HCT116 (cell line): ENCODE data around the gene MX2. TPM values are rescaled to one million over a fixed set of nuclear protein-coding genes. Genes with fewer than 3 reads are reported as not detected.

Experiments
- ATAC-seq: fragments of 200-7000 bp; cut with Tn5 transposase; 2 replicates; pipeline ENCODE4 v1.9.1; 2020; ENCODE audit warnings: mild to moderate bottlenecking, moderate library complexity
- BruUV-seq: library from RNA; stranded (reverse); fragments of 400-500 nt; replicated peaks from 2 replicates; lab custom pipeline; 2021; lab: Mats Ljungman, UMichigan
- CTCF ChIA-PET: fragments of 300-600 bp; sonication (Branson Sonifier 250); formaldehyde crosslinking; loops from one replicate; lab custom pipeline; 2021; ENCODE audit warnings: antibody characterized with exemption; lab: Charles Lee
- POLR2A ChIA-PET: fragments of 300-600, 350-600 bp; sonication (Branson Sonifier 250); formaldehyde crosslinking; loops from one replicate; lab custom pipeline; 2021; ENCODE audit warnings: antibody characterized with exemption; lab: Charles Lee
- RAD21 ChIA-PET, 2 experiments: fragments of 300-600 bp; sonication (Branson Sonifier 250); formaldehyde crosslinking; loops; one replicate each; lab custom pipeline; 2023; ENCODE audit warnings: low total read pairs in 2 of 2; ENCODE audit not compliant: uncharacterized antibody in 2 of 2, unreplicated experiment in 2 of 2, low non-redundant PET in 1 of 2; lab: Charles Lee
- DNase-seq: peaks from one replicate; pipeline ENCODE4 v3.0.0-alpha.2; 2010; ENCODE audit warnings: low read depth, low spot score
- H2AFZ ChIP-seq: fragments of 200-600 bp; shearing (Covaris generic), sonication (generic); 2 replicates; pipeline ENCODE4 v1.6.1; 2017; ENCODE audit warnings: low read depth, mixed run types, mixed read lengths, antibody characterized with exemption, low read length; ENCODE audit not compliant: poor library complexity, severe bottlenecking
- H3K27ac ChIP-seq: 2 replicates; pipeline ENCODE4 v1.5.1; 2012; ENCODE audit warnings: low read depth, low read length
- H3K27me3 ChIP-seq: fragments of 200-600 bp; sonication (generic); 2 replicates; pipeline ENCODE4 v1.6.1; 2016; ENCODE audit warnings: mixed run types, low read length, mixed read lengths; ENCODE audit not compliant: insufficient read depth
- H3K36me3 ChIP-seq, 2 experiments: fragments of 200-500 bp in 1 of 2; fragments of 200-600 bp in 1 of 2; sonication (Bioruptor generic) in 1 of 2; sonication (generic) in 1 of 2; 2 replicates each; pipeline versions ENCODE4 v1.5.1 to v1.6.1; 2014 to 2016; ENCODE audit warnings: low read length in 2 of 2, inconsistent platforms in 1 of 2, mixed read lengths in 1 of 2, mixed run types in 1 of 2; ENCODE audit not compliant: insufficient read depth in 2 of 2, control insufficient read depth in 1 of 2
- H3K4me1 ChIP-seq, 2 experiments: fragments of 200-600 bp in 1 of 2; sonication (generic) in 1 of 2; 2 replicates each; pipeline versions ENCODE4 v1.5.1 to v1.6.1; 2012 to 2017; ENCODE audit warnings: low read length in 2 of 2, inconsistent platforms in 1 of 2, mild to moderate bottlenecking in 1 of 2, mixed read lengths in 1 of 2, mixed run types in 1 of 2, moderate library complexity in 1 of 2; ENCODE audit not compliant: insufficient read depth in 2 of 2, control insufficient read depth in 1 of 2
- H3K4me2 ChIP-seq: fragments of 200-600 bp; sonication (generic); 2 replicates; pipeline ENCODE4 v1.6.1; 2017; ENCODE audit warnings: mixed run types, low read length, mixed read lengths
- H3K4me3 ChIP-seq, 2 experiments: fragments of 200-600 bp in 1 of 2; sonication (generic) in 1 of 2; replicated peaks in 1 of 2; 2 replicates each; pipeline ENCODE4 v1.5.1; 2011 to 2016; ENCODE audit warnings: low read length in 2 of 2, control low read depth in 1 of 2, low read depth in 1 of 2, mild to moderate bottlenecking in 1 of 2, mixed read lengths in 1 of 2, mixed run types in 1 of 2
- H3K79me2 ChIP-seq: fragments of 200-600 bp; sonication (generic); 2 replicates; pipeline ENCODE4 v1.6.1; 2017; ENCODE audit warnings: mild to moderate bottlenecking, mixed run types, low read length, moderate library complexity, mixed read lengths; ENCODE audit not compliant: insufficient read depth
- H3K9ac ChIP-seq: fragments of 200-600 bp; sonication (generic); 2 replicates; pipeline ENCODE4 v1.6.1; 2016; ENCODE audit warnings: low read length, mixed read lengths
- H3K9me2 ChIP-seq: fragments of 200-600 bp; sonication (generic), shearing (Covaris generic); 2 replicates; pipeline ENCODE4 v1.6.1; 2017; ENCODE audit warnings: mixed run types, mild to moderate bottlenecking, moderate library complexity; ENCODE audit not compliant: insufficient read depth
- H3K9me3 ChIP-seq, 2 experiments: fragments of 200-500 bp in 1 of 2; fragments of 200-600 bp in 1 of 2; sonication (Bioruptor generic) in 1 of 2; sonication (generic) in 1 of 2; 2 replicates each; pipeline ENCODE4 v1.6.1; 2014 to 2017; ENCODE audit warnings: low read length in 2 of 2, mixed read lengths in 2 of 2, inconsistent platforms in 1 of 2, low read depth in 1 of 2, mild to moderate bottlenecking in 1 of 2, mixed run types in 1 of 2, moderate library complexity in 1 of 2; ENCODE audit not compliant: control insufficient read depth in 1 of 2, insufficient read depth in 1 of 2
- H4K20me1 ChIP-seq: fragments of 200-600 bp; sonication (generic), shearing (Covaris generic); 2 replicates; pipeline ENCODE4 v1.6.1; 2017; ENCODE audit warnings: mixed run types, mild to moderate bottlenecking, moderate library complexity; ENCODE audit not compliant: insufficient read depth
- CBX3 ChIP-seq: IDR thresholded peaks from 2 replicates; pipeline ENCODE4 v1.6.1; 2012; ENCODE audit warnings: low read depth
- JUND ChIP-seq: IDR thresholded peaks from 2 replicates; pipeline ENCODE4 v1.6.1; 2012
- MAX ChIP-seq: IDR thresholded peaks from 2 replicates; pipeline ENCODE4 v1.6.1; 2012
- ZNF274 ChIP-seq: fragments of 200-500 bp; sonication (Bioruptor generic); IDR thresholded peaks from 2 replicates; pipeline ENCODE4 v1.6.1; 2014; ENCODE audit warnings: mild to moderate bottlenecking, low read depth, low read length, inconsistent platforms
- intact Hi-C: fragments of 100-400 bp; cut with micrococcal nuclease; formaldehyde crosslinking; loops from 2 replicates; pipeline ENCODE4 v1.10.0; 2022
- total RNA-seq: library from RNA; stranded (reverse); gene quantifications from one replicate; pipeline ENCODE4 v1.2.1, GENCODE V29; 2021; ENCODE audit not compliant: unreplicated experiment

The MX2 gene
- total RNA-seq, 1 experiment from 2014 or later, result 0.22 TPM

DNA sequence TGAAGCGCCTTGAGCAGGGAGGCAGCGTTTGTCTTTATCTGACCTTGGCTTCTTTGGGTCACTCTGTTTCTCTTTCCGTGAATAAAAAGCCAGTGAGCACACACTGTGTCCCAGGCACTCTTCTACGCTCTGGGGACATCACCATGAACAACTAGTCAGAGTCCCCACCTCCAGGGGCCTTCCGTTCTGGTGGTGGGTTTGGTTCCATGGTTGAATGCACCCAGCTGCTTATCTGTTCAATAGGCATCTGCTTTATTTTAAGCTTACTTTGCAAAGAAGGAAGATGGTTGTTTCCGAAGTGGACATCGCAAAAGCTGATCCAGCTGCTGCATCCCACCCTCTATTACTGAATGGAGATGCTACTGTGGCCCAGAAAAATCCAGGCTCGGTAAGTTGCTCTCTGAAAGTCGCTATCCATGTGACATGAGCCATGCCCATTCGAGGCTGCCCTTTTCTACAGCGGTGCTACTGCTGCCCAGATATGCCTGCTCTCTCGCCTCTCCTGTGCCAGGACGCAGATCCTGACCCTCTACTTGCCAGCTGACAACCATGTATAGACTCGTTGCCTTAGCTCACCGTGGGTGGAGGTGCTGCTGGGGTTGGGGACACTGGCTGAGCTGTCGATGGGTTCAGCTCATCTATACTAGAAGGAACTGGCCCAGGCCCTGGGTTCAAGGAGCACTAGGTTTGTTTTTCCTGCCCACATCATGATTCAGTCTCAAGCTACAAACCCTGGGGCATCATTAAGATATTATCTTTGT lies 70.1 kb downstream of the MX2 start:
- H3K79me2 ChIP-seq, result no peaks in the 10 kb centered on the region
- peaks cover 4% of the 10 kb centered on the region; the same call in 1 of the 2 replicates for H3K27me3 ChIP-seq
- no peak for DNase-seq
- H3K4me1 ChIP-seq, result no peaks in the 10 kb centered on the region
- no peaks in the 10 kb centered on the region for H3K36me3 ChIP-seq
- no TSS peak for BruUV-seq
- H3K9me3 ChIP-seq, result peaks cover 0 to 9% of the 10 kb centered on the region in 2 experiments; a peak in 2 of 4 replicates
- ChIA-PET POLR2A (no interaction called here), CTCF (no interaction called here), RAD21 (no interaction called here)
- H3K4me3 ChIP-seq, result no peak overlapping the region
- no peak overlapping the region for H2AFZ ChIP-seq
- no peaks in the 10 kb centered on the region for H4K20me1 ChIP-seq
- intact Hi-C loops, result no loop called here
- no peak overlapping the region for H3K27ac ChIP-seq
- no peak overlapping the region for H3K9ac ChIP-seq
- ATAC-seq, result no peak
- H3K4me2 ChIP-seq, result no peak overlapping the region
- TF ChIP-seq JUND, result no peak
- no peak for TF ChIP-seq CBX3
- no peak for TF ChIP-seq ZNF274
- no peaks in the 10 kb centered on the region for H3K9me2 ChIP-seq

DNA sequence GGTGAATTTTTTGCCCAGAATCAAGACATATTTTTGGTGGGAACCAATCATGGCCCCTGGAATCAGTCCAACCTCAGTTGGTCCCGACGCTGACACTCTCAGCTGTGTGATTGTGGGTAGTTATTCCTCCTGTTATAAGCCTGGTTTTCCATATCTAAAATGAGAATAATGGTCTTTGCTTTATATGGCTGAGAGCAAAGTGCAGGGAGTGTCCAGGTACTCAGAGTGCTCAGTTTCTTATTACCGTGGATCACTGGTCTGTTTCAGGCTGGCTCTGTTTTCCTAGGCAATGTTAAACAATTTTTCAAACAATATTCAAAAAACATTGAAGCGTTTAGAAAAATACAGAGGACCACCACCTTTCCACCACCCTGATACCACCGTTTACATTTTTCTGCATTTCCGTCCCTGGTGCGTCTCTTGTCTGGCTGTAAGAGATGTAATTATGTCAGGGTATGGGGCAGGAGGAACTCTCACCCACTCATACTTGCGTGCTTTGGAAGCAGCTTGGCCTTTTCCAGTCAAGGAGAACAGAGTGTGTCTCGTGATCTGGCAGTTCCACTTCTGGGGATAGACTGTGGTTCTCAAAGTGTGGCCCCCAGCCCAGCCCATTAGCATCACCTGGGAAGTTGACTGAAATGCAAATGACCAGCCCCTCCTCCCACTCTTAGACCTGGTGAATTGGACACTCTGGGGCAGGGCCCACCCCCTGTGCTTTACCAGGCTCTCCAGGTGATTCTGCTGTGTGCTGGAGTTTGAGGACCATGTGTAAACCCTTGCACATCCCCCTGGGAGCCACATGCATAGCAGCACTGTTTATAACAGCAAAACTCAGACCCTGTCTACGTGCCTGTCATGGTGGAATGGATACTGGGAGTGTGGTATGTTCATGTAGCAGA lies 71.0 kb downstream of the MX2 start:
- no peak for DNase-seq
- ChIA-PET CTCF (no interaction called here), RAD21 (no interaction called here), POLR2A (no interaction called here)
- H3K27me3 ChIP-seq, result peaks cover 4% of the 10 kb centered on the region; the same call in 1 of the 2 replicates
- no peak for TF ChIP-seq MAX
- no peaks in the 10 kb centered on the region for H3K79me2 ChIP-seq
- no peak for ATAC-seq
- no peak overlapping the region for H2AFZ ChIP-seq
- H3K36me3 ChIP-seq, result no peaks in the 10 kb centered on the region
- H3K27ac ChIP-seq, result no peak overlapping the region
- H3K9me3 ChIP-seq, result peaks cover 0 to 9% of the 10 kb centered on the region in 2 experiments; a peak in 2 of 4 replicates
- BruUV-seq, result no TSS peak
- H3K4me3 ChIP-seq, result no peak overlapping the region
- no peaks in the 10 kb centered on the region for H3K9me2 ChIP-seq
- no peak overlapping the region for H3K9ac ChIP-seq
- no peak overlapping the region for H3K4me2 ChIP-seq
- no peaks in the 10 kb centered on the region for H3K4me1 ChIP-seq
- intact Hi-C loops, result no loop called here
- H4K20me1 ChIP-seq, result no peaks in the 10 kb centered on the region
